GM23248 (cell line): ENCODE results near the gene CC2D1B. TPM values are rescaled to one million over a fixed set of nuclear protein-coding genes. Genes with fewer than 3 reads are reported as not detected.

ENCODE experiments used
- DNase-seq: peaks from one replicate; pipeline ENCODE4 v3.0.0-alpha.2; 2015
- H2AFZ ChIP-seq: fragments of 200-600 bp; sonication (generic); 2 replicates; pipeline ENCODE4 v1.6.1; 2016; ENCODE audit warnings: antibody characterized with exemption
- H3F3A ChIP-seq: fragments of 200-600 bp; sonication (generic); 2 replicates; pipeline ENCODE4 v1.6.1; 2016; ENCODE audit warnings: mild to moderate bottlenecking, antibody characterized with exemption, mixed run types; ENCODE audit not compliant: insufficient read depth
- H3K27ac ChIP-seq: fragments of 200-600 bp; sonication (generic); 2 replicates; pipeline ENCODE4 v1.5.1; 2016; ENCODE audit warnings: mild to moderate bottlenecking
- H3K27me3 ChIP-seq: fragments of 200-600 bp; sonication (generic); replicated peaks from 2 replicates; pipeline ENCODE4 v1.6.1; 2016; ENCODE audit warnings: mild to moderate bottlenecking; ENCODE audit not compliant: insufficient read depth
- H3K36me3 ChIP-seq: fragments of 200-600 bp; sonication (generic); 2 replicates; pipeline ENCODE4 v1.6.1; 2016; ENCODE audit warnings: low read depth, mild to moderate bottlenecking
- H3K4me1 ChIP-seq: fragments of 200-600 bp; sonication (generic); 2 replicates; pipeline ENCODE4 v1.6.1; 2016; ENCODE audit warnings: mild to moderate bottlenecking; ENCODE audit not compliant: insufficient read depth
- H3K4me2 ChIP-seq: fragments of 200-600 bp; sonication (generic); one replicate; pipeline ENCODE4 v1.6.1; 2016; ENCODE audit warnings: mild to moderate bottlenecking; ENCODE audit not compliant: unreplicated experiment
- H3K4me3 ChIP-seq: fragments of 200-600 bp; sonication (generic); 2 replicates; pipeline ENCODE4 v1.5.1; 2016; ENCODE audit warnings: mild to moderate bottlenecking
- H3K79me2 ChIP-seq: fragments of 200-600 bp; sonication (generic); 2 replicates; pipeline ENCODE4 v1.6.1; 2016; ENCODE audit warnings: mild to moderate bottlenecking; ENCODE audit not compliant: insufficient read depth
- H3K9ac ChIP-seq: fragments of 200-600 bp; sonication (generic); 2 replicates; pipeline ENCODE4 v1.6.1; 2016; ENCODE audit warnings: mild to moderate bottlenecking
- H3K9me2 ChIP-seq: fragments of 200-600 bp; sonication (generic); 2 replicates; pipeline ENCODE4 v1.6.1; 2016; ENCODE audit warnings: mixed run types, mild to moderate bottlenecking, moderate library complexity; ENCODE audit not compliant: insufficient read depth
- H3K9me3 ChIP-seq: fragments of 200-600 bp; sonication (generic); one replicate; pipeline ENCODE4 v1.6.1; 2017; ENCODE audit warnings: low read depth
- H4K20me1 ChIP-seq: fragments of 200-600 bp; sonication (generic); 2 replicates; pipeline ENCODE4 v1.6.0; 2016; ENCODE audit not compliant: insufficient read depth
- EZH2 ChIP-seq: fragments of 200-600 bp; sonication (generic); IDR thresholded peaks from 2 replicates; pipeline ENCODE4 v1.6.1; 2018; ENCODE audit warnings: antibody characterized with exemption, mild to moderate bottlenecking; ENCODE audit not compliant: insufficient read depth, poor library complexity, severe bottlenecking
- EZH2phosphoT487 ChIP-seq: fragments of 200-600 bp; sonication (generic); IDR thresholded peaks from 2 replicates; pipeline ENCODE4 v1.6.1; 2018; ENCODE audit warnings: antibody characterized with exemption, moderate library complexity, mild to moderate bottlenecking, low read depth; ENCODE audit not compliant: insufficient read depth
- WGBS, 2 experiments: methylation state at CpG; one replicate each; pipeline ENCODE4 v1.1.6; 2015 to 2017; ENCODE audit warnings: low lambda C conversion rate in 2 of 2, low coverage in 1 of 2; ENCODE audit errors: missing lambda C conversion rate in 2 of 2; 5-methylcytosine and 5-hydroxymethylcytosine counted together
- in situ Hi-C: fragments of 300-500 bp; cut with MboI; formaldehyde crosslinking; loops from 2 replicates; pipeline ENCODE4 v1.15.0; 2020
- polyA plus RNA-seq: library from polyadenylated mRNA; unstranded; fragments of >200 nt; fragmentation: Nextera tagmentation; extraction: Ambion mirVana; gene quantifications from 2 replicates; pipeline ENCODE4 v1.2.1, GENCODE V29; 2016
- total RNA-seq: library from RNA; depleted of rRNA; stranded (reverse); fragments of >200 nt; shearing (Covaris generic); gene quantifications from 2 replicates; pipeline ENCODE4 v1.2.3, GENCODE V29; 2014; rRNA removed

The CC2D1B gene
- total RNA-seq (29.6 and 37.2 TPM in 2 replicates), polyA plus RNA-seq (12.6 and 13.2 TPM in 2 replicates)

DNA sequence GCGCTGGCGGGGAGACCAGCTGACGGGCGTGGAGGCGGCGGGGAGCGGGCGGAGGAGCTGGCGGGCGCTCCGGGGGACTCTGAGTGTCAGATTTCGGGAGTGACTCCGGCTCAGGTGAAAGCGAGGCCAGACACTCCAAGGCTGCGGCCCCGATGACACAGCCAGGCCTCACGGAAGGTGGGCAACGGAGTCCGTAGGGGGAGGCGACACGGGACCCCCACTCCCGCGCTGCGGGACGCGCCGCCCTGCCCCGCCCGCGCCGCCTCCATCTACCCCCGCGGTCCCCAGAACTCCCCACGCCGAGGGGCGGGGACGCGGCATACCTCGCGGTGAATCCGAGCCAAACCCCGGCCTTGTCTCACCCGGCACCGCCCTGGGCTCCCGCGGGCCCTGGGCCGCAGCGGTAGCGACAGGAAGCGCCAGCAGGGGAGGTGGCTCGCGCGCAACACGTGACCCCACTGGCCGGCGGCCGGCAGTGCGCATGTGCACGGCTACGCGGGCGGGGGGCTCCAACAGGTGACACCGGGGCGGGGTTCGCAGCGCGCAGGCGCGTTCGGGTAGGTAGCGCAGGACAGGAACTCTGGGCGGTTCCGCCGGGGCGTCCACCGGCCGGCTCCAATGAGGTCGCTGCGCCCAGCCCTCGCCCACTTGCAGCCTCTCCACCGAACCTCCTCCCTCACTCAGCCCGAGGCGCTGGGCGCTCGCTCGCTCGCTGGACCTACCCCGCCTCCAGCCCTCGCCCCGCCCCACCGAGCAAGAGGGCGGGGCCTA lies at the start of gene CC2D1B:
TSS of gene CC2D1B (minus strand) at position 460 of the 771 bp plus-strand sequence. CDS start 1,585 bp downstream, outside the sequence.
- peak within 1 kb of the TSS; percentile 82 for H2AFZ ChIP-seq
- H3K4me2 ChIP-seq = peak within 1 kb of the TSS; percentile 92
- H3K9me2 ChIP-seq = no peaks in the 10 kb centered on the region
- no peaks in the 10 kb centered on the region for H3K27me3 ChIP-seq
- H3K4me3 ChIP-seq = peak within 1 kb of the TSS; percentile 84
- H3K9me3 ChIP-seq = no peaks in the 10 kb centered on the region
- peak within 1 kb of the TSS; percentile 78 for H3K27ac ChIP-seq
- peaks cover 6% of the 10 kb centered on the region; the same call in 1 of the 2 replicates for H3K36me3 ChIP-seq
- H3K9ac ChIP-seq = peak within 1 kb of the TSS; percentile 91
- 1% methylated on average over 31 to 67 of the region's 92 CpGs for WGBS, 2 experiments
- DNase-seq = peak; percentile 97
- in situ Hi-C loops = no loop called here
- H3K4me1 ChIP-seq = peaks cover 6% of the 10 kb centered on the region
- H3F3A ChIP-seq = peaks cover 11% of the 10 kb centered on the region; the same call in 1 of the 2 replicates
- no peak for TF ChIP-seq EZH2phosphoT487
- TF ChIP-seq EZH2 = no peak
- H3K79me2 ChIP-seq = peaks cover 36% of the 10 kb centered on the region
- no peaks in the 10 kb centered on the region for H4K20me1 ChIP-seq

- TF ChIP-seq EZH2 = no peak
- TF ChIP-seq EZH2phosphoT487 = no peak
- no peaks in the 10 kb centered on the region for H3K79me2 ChIP-seq
- no peak overlapping the region for H3K9ac ChIP-seq
- peaks cover 11% of the 10 kb centered on the region; the same call in 1 of the 2 replicates for H3F3A ChIP-seq
- peaks cover 75% of the 10 kb centered on the region for H3K36me3 ChIP-seq
- H3K4me1 ChIP-seq = no peaks in the 10 kb centered on the region
- no peaks in the 10 kb centered on the region for H3K9me2 ChIP-seq
- H4K20me1 ChIP-seq = no peaks in the 10 kb centered on the region
- no peaks in the 10 kb centered on the region for H3K9me3 ChIP-seq
- H3K4me2 ChIP-seq = no peak overlapping the region
- no peak overlapping the region for H2AFZ ChIP-seq
- H3K27ac ChIP-seq = no peak overlapping the region
- no peak overlapping the region for H3K4me3 ChIP-seq
- DNase-seq = no peak
- no peaks in the 10 kb centered on the region for H3K27me3 ChIP-seq
- in situ Hi-C loops = no loop called here
These were observed 48.9 kb upstream of the CC2D1B start for GRCh38 chr1:52414942-52415341.

DNA sequence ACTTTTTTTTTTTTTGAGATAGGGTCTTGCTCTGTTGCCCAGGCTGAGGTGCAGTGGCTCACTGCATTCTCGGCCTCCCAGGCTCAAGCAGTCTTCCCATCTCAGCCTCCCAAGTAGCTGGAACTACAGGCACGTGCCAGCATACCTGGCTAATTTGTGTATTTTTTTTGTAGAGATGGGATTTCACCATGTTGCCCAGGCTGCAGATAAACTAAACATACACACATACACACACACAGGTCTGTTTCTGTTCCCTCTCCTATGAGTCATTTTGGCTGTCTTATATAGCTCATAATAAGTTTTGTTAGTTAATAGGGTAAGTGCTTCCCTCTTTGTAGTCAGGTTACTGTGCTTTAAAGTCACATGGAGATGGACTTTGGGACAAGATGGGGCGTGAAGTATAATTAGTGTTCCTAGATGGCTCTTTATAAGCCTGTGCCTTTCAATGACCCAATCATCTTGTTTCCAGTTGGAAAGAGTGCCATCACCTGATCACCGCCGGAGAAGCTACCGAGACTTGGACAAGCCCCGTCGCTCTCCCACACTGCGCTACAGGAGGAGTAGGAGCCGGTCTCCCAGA lies 47.5 kb upstream of the CC2D1B start:
- in situ Hi-C loops = no loop called here
- 89 to 94% methylated on average over 10 of the region's 10 CpGs for WGBS, 2 experiments
- H3K4me1 ChIP-seq = no peaks in the 10 kb centered on the region
- no peak overlapping the region for H3K4me3 ChIP-seq
- H3K36me3 ChIP-seq = peaks cover 75% of the 10 kb centered on the region
- peak; percentile 31 for DNase-seq
- H3K27me3 ChIP-seq = no peaks in the 10 kb centered on the region
- no peak overlapping the region for H3K9ac ChIP-seq
- H3K79me2 ChIP-seq = 0 out of 2 replicates have a peak, but pooled peaks cover 5% of the 10 kb centered on the region
- TF ChIP-seq EZH2phosphoT487 (no peak), EZH2 (no peak)
- no peaks in the 10 kb centered on the region for H4K20me1 ChIP-seq
- no peak overlapping the region for H2AFZ ChIP-seq
- no peak overlapping the region for H3K4me2 ChIP-seq
- peaks cover 11% of the 10 kb centered on the region; the same call in 1 of the 2 replicates for H3F3A ChIP-seq
- no peaks in the 10 kb centered on the region for H3K9me3 ChIP-seq
- no peaks in the 10 kb centered on the region for H3K9me2 ChIP-seq
- no peak overlapping the region for H3K27ac ChIP-seq

DNA sequence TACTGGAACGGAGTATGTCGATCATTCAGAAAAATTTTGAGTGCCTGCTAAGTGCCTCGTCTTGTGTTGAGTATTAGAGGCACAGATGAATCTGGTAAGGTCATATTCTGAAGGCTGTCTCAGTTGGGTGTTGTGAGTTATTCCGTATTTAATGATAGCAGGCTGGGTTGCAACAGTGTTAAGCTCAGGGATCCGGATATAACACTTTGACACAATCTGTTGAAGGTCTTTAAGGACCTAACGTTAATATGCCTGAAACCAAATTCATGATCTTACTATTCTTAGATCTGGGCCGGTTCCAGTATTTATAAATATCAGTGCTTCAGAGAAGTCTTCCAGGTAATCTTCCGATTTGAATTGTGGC lies 39.0 kb upstream of the CC2D1B start:
- Histone ChIP-seq H3K36me3 (peaks cover 26% of the 10 kb centered on the region; the same call in 1 of the 2 replicates), H3K9me3 (no peaks in the 10 kb centered on the region), H3K4me3 (peak overlapping the region; percentile 100), H3K27ac (peak overlapping the region; percentile 89), H4K20me1 (no peaks in the 10 kb centered on the region), H2AFZ (peak overlapping the region; percentile 99), H3K79me2 (peaks cover 59% of the 10 kb centered on the region), H3K4me2 (peak overlapping the region; percentile 99), H3F3A (no peaks in the 10 kb centered on the region), H3K9me2 (no peaks in the 10 kb centered on the region), H3K9ac (peak overlapping the region; percentile 97), H3K27me3 (no peaks in the 10 kb centered on the region), H3K4me1 (peaks cover 11% of the 10 kb centered on the region)
- in situ Hi-C loops = no loop called here
- WGBS, 2 experiments = 4 to 6% methylated on average over 8 of the region's 8 CpGs
- no peak for DNase-seq
- no peak for TF ChIP-seq EZH2
- no peak for TF ChIP-seq EZH2phosphoT487
